GM12878 (cell line): ENCODE results near the gene SCARB1. TPM values are rescaled to one million over a fixed set of nuclear protein-coding genes. Genes with fewer than 3 reads are reported as not detected.

ENCODE experiments used
- ATAC-seq: fragments of 200-7000 bp; cut with Tn5 transposase; 3 replicates; pipeline ENCODE4 v1.9.1; 2020; ENCODE audit warnings: mild to moderate bottlenecking, moderate library complexity
- BruUV-seq: library from RNA; stranded (reverse); fragments of 400-500 nt; replicated peaks from 2 replicates; lab custom pipeline; 2021; lab: Mats Ljungman, UMichigan
- CTCF ChIA-PET: fragments of 300-600 bp; sonication (Branson Sonifier 250); formaldehyde crosslinking; extraction: SDS; loops from one replicate; lab custom pipeline; 2021; ENCODE audit warnings: inconsistent platforms; lab: Yijun Ruan, JAX
- POLR2A ChIA-PET: fragments of 350-600 bp; formaldehyde crosslinking; extraction: SDS; loops from one replicate; lab custom pipeline; 2021; ENCODE audit warnings: inconsistent platforms; lab: Charles Lee
- RAD21 ChIA-PET: fragments of 300-600 bp; sonication (Branson Sonifier 250); formaldehyde crosslinking; loops from one replicate; lab custom pipeline; 2023; ENCODE audit warnings: antibody characterized with exemption; ENCODE audit not compliant: unreplicated experiment; lab: Charles Lee
- SMC1A ChIA-PET: fragments of 300-600 bp; sonication (Branson Sonifier 250); formaldehyde crosslinking; loops from one replicate; lab custom pipeline; 2023; ENCODE audit not compliant: unreplicated experiment, uncharacterized antibody; lab: Charles Lee
- DNase-seq: peaks from one replicate; pipeline ENCODE4 v3.0.0-alpha.2; 2011; ENCODE audit warnings: low read depth, low spot score
- FAIRE-seq: peaks from 3 replicates; lab custom pipeline; 2011; peaks lifted over from hg19 to GRCh38; lab: Jason Lieb, UNC
- H2AFZ ChIP-seq: 2 replicates; pipeline ENCODE4 v1.6.0; 2011; ENCODE audit warnings: low read depth, low read length, control low read depth; ENCODE audit not compliant: control insufficient read depth
- H3K27ac ChIP-seq: 2 replicates; pipeline ENCODE4 v1.5.1; 2011; ENCODE audit warnings: control low read depth; ENCODE audit not compliant: control insufficient read depth, insufficient read depth
- H3K27me3 ChIP-seq, 2 experiments: replicated peaks in 1 of 2; 2 replicates each; pipeline versions ENCODE4 v1.6.0 to v1.6.1; 2011; ENCODE audit warnings: low read length in 1 of 2; ENCODE audit not compliant: control insufficient read depth in 2 of 2, insufficient read depth in 2 of 2
- H3K36me3 ChIP-seq, 2 experiments: 2 replicates each; pipeline ENCODE4 v1.5.1; 2011; ENCODE audit warnings: low read length in 1 of 2; ENCODE audit not compliant: control insufficient read depth in 2 of 2, insufficient read depth in 2 of 2
- H3K4me1 ChIP-seq: 2 replicates; pipeline ENCODE4 v1.6.1; 2011; ENCODE audit warnings: mild to moderate bottlenecking, low read length, moderate library complexity, mixed read lengths; ENCODE audit not compliant: control insufficient read depth, insufficient read depth
- H3K4me2 ChIP-seq: 2 replicates; pipeline ENCODE4 v1.6.0; 2011; ENCODE audit warnings: control low read depth; ENCODE audit not compliant: control insufficient read depth, insufficient read depth
- H3K4me3 ChIP-seq: fragments of 200-600 bp; sonication (generic); 2 replicates; pipeline ENCODE4 v1.5.1; 2016
- H3K79me2 ChIP-seq: 2 replicates; pipeline ENCODE4 v1.6.0; 2011; ENCODE audit warnings: low read length; ENCODE audit not compliant: control insufficient read depth, insufficient read depth
- H3K9ac ChIP-seq: 2 replicates; pipeline ENCODE4 v1.8.0; 2011; ENCODE audit warnings: low read length, control low read depth, mixed read lengths; ENCODE audit not compliant: control insufficient read depth, insufficient read depth
- H3K9me3 ChIP-seq: replicated peaks from 3 replicates; pipeline ENCODE4 v1.5.1; 2011; ENCODE audit warnings: mild to moderate bottlenecking, low read length; ENCODE audit not compliant: control insufficient read depth, insufficient read depth
- H4K20me1 ChIP-seq: 2 replicates; pipeline ENCODE4 v1.6.0; 2011; ENCODE audit not compliant: control insufficient read depth, insufficient read depth
- MEF2A ChIP-seq: IDR thresholded peaks from 2 replicates; pipeline ENCODE4 v1.6.1; 2011; ENCODE audit warnings: low read depth, mild to moderate bottlenecking, low read length, moderate library complexity; ENCODE audit not compliant: insufficient read depth
- NR2C1 ChIP-seq: fragments of 450-650 bp; IDR thresholded peaks from 2 replicates; pipeline ENCODE4 v1.6.1; 2017; ENCODE audit warnings: antibody characterized with exemption, mild to moderate bottlenecking, moderate library complexity
- SPI1 ChIP-seq: IDR thresholded peaks from 2 replicates; pipeline ENCODE4 v1.6.1; 2011; ENCODE audit warnings: low read depth, mild to moderate bottlenecking, low read length, moderate library complexity, borderline replicate concordance; ENCODE audit not compliant: insufficient read depth
- SREBF2 ChIP-seq: IDR thresholded peaks from 2 replicates; pipeline ENCODE4 v1.6.1; 2012; ENCODE audit warnings: mild to moderate bottlenecking, low read length
- WGBS: methylation state at CpG from one replicate; pipeline ENCODE4 v1.1.6; 2016; ENCODE audit warnings: low lambda C conversion rate; ENCODE audit not compliant: insufficient replicate concordance, insufficient coverage; ENCODE audit errors: missing lambda C conversion rate; 5-methylcytosine and 5-hydroxymethylcytosine counted together
- in situ Hi-C: fragments of 300-500 bp; cut with MboI; formaldehyde crosslinking; loops from 9 replicates; pipeline ENCODE4 v1.14.3; 2018; ENCODE audit warnings: mixed read lengths
- intact Hi-C: fragments of 100-400 bp; cut with micrococcal nuclease; formaldehyde crosslinking; loops from one replicate; pipeline ENCODE4 v1.14.2; 2022; ENCODE audit not compliant: unreplicated experiment
- polyA plus RNA-seq, 11 experiments: library from polyadenylated mRNA; depleted of rRNA in 4 of 11; unstranded in 6 of 11; stranded (reverse) in 5 of 11; fragments of >200 nt; fragmentation: Nextera tagmentation in 4 of 11; fragmentation: Illumina TruSeq in 1 of 11; extraction: Ambion mirVana in 4 of 11; extraction: Trizol in 1 of 11; gene quantifications; 1 replicate in 1 of 11; 2 replicates in 10 of 11; pipeline versions ENCODE4 v1.2.1 to v1.2.3, GENCODE V29; 2011 to 2016; ENCODE audit warnings: inconsistent platforms in 2 of 11, missing spikeins in 2 of 11, low read depth in 1 of 11
- total RNA-seq, 4 experiments: library from RNA; depleted of rRNA in 3 of 4; stranded (reverse); fragments of >200 nt in 3 of 4; fragmentation: Illumina TruSeq in 1 of 4; extraction: Trizol in 1 of 4; gene quantifications; 2 replicates each; pipeline versions ENCODE4 v1.2.1 to v1.2.3, GENCODE V29; 2013 to 2021
- TF ChIP-seq, protein P1 (sequence below): fragments of 450-650 bp; formaldehyde crosslinking; IDR thresholded peaks from 2 replicates; pipeline ENCODE4 v1.5.0; 2022; ENCODE audit warnings: mild to moderate bottlenecking, missing genetic modification characterization
- TF ChIP-seq, protein P2 (sequence below): fragments of 450-650 bp; IDR thresholded peaks from 2 replicates; pipeline ENCODE4 v1.6.1; 2017; ENCODE audit warnings: mild to moderate bottlenecking, moderate library complexity
- TF ChIP-seq, protein P3 (sequence below): fragments of 450-650 bp; IDR thresholded peaks from 2 replicates; pipeline ENCODE4 v1.6.1; 2016; ENCODE audit warnings: mild to moderate bottlenecking
- TF ChIP-seq, protein P4 (sequence below): fragments of 450-650 bp; IDR thresholded peaks from 2 replicates; pipeline ENCODE4 v1.6.1; 2017; ENCODE audit warnings: mild to moderate bottlenecking, moderate library complexity

The SCARB1 gene
- total and polyA plus RNA-seq, 10 of the 15 experiments (the other 5 are each of a cell fraction or from before 2014, with no cell fraction given) = 0.34 to 104 (median 63.1) TPM

DNA sequence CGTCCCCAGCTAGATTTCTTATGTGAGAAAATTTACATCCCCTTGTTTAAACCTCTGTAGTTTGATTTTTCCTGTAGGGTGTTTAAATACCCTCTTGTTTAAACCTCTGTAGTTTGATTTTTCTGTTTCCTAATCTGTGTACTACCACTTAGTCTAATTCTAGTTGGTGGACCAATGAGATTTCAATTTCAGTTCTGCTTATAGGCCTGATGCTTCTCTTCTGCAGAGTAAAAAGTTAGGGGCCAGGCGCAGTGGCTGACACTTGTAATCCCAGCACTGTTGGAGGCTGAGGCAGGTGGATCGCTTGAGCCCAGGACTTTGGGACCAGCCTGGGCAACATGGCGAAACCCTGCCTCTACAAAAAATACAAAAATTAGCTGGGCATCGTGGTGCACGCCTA, 39.3 kb upstream of the SCARB1 start:
- RAD21 ChIA-PET = interaction anchor here (0.7 to 4.9 kb wide), 4 partner anchors 9 to 128 kb away, joined by 3 to 51 read pairs (median 22); no protein-coding TSS in a partner anchor
- Histone ChIP-seq H3K27me3 (no peaks in the 10 kb centered on the region), H2AFZ (no peak overlapping the region), H3K4me3 (no peak overlapping the region), H3K4me1 (peaks cover 48% of the 10 kb centered on the region), H3K79me2 (peaks cover 1% of the 10 kb centered on the region; the same call in 1 of the 2 replicates), H3K9ac (0 out of 2 replicates have a peak overlapping the region, but pooled peaks have one; percentile 8), H3K36me3 (no peaks in the 10 kb centered on the region), H3K4me2 (peak overlapping the region; percentile 56; the same call in 1 of the 2 replicates), H4K20me1 (no peaks in the 10 kb centered on the region), H3K9me3 (no peaks in the 10 kb centered on the region), H3K27ac (peak overlapping the region; percentile 28; the same call in 1 of the 2 replicates)
- intact Hi-C loops (loop anchor here (5.0 kb wide), 1 partner anchor 866 kb away; no protein-coding TSS in a partner anchor), in situ Hi-C loops (loop anchor here (10.0 to 25.0 kb wide), 2 partner anchors 868 to 1466 kb away; partner anchors contain the start of gene RILPL2)
- no TSS peak for BruUV-seq
- 60% methylated on average over 6 of the region's 6 CpGs for WGBS
- FAIRE-seq = peak; percentile 83
- POLR2A ChIA-PET = interaction anchor here (0.6 to 4.3 kb wide), 8 partner anchors 8 to 128 kb away, joined by 3 to 46 read pairs (median 4); partner anchors contain the start of gene UBC
- ATAC-seq = peak; percentile 51
- CTCF ChIA-PET = interaction anchor here (0.7 to 4.8 kb wide), 6 partner anchors 15 to 75 kb away, joined by 3 to 30 read pairs (median 3); no protein-coding TSS in a partner anchor
- DNase-seq = no peak
- SMC1A ChIA-PET = interaction anchor here (1.0 to 4.4 kb wide), 11 partner anchors 11 to 127 kb away, joined by 3 to 31 read pairs (median 7); no protein-coding TSS in a partner anchor
- TF ChIP-seq MEF2A (no peak), SREBF2 (no peak), NR2C1 (no peak), SPI1 (peak; percentile 62; the same call in 1 of the 2 replicates)
- TF ChIP-seq, protein P1, sequence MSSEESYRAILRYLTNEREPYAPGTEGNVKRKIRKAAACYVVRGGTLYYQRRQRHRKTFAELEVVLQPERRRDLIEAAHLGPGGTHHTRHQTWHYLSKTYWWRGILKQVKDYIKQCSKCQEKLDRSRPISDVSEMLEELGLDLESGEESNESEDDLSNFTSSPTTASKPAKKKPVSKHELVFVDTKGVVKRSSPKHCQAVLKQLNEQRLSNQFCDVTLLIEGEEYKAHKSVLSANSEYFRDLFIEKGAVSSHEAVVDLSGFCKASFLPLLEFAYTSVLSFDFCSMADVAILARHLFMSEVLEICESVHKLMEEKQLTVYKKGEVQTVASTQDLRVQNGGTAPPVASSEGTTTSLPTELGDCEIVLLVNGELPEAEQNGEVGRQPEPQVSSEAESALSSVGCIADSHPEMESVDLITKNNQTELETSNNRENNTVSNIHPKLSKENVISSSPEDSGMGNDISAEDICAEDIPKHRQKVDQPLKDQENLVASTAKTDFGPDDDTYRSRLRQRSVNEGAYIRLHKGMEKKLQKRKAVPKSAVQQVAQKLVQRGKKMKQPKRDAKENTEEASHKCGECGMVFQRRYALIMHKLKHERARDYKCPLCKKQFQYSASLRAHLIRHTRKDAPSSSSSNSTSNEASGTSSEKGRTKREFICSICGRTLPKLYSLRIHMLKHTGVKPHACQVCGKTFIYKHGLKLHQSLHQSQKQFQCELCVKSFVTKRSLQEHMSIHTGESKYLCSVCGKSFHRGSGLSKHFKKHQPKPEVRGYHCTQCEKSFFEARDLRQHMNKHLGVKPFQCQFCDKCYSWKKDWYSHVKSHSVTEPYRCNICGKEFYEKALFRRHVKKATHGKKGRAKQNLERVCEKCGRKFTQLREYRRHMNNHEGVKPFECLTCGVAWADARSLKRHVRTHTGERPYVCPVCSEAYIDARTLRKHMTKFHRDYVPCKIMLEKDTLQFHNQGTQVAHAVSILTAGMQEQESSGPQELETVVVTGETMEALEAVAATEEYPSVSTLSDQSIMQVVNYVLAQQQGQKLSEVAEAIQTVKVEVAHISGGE = no peak
- TF ChIP-seq, protein P2, sequence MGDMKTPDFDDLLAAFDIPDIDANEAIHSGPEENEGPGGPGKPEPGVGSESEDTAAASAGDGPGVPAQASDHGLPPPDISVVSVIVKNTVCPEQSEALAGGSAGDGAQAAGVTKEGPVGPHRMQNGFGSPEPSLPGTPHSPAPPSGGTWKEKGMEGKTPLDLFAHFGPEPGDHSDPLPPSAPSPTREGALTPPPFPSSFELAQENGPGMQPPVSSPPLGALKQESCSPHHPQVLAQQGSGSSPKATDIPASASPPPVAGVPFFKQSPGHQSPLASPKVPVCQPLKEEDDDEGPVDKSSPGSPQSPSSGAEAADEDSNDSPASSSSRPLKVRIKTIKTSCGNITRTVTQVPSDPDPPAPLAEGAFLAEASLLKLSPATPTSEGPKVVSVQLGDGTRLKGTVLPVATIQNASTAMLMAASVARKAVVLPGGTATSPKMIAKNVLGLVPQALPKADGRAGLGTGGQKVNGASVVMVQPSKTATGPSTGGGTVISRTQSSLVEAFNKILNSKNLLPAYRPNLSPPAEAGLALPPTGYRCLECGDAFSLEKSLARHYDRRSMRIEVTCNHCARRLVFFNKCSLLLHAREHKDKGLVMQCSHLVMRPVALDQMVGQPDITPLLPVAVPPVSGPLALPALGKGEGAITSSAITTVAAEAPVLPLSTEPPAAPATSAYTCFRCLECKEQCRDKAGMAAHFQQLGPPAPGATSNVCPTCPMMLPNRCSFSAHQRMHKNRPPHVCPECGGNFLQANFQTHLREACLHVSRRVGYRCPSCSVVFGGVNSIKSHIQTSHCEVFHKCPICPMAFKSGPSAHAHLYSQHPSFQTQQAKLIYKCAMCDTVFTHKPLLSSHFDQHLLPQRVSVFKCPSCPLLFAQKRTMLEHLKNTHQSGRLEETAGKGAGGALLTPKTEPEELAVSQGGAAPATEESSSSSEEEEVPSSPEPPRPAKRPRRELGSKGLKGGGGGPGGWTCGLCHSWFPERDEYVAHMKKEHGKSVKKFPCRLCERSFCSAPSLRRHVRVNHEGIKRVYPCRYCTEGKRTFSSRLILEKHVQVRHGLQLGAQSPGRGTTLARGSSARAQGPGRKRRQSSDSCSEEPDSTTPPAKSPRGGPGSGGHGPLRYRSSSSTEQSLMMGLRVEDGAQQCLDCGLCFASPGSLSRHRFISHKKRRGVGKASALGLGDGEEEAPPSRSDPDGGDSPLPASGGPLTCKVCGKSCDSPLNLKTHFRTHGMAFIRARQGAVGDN = peak; percentile 62; the same call in 1 of the 2 replicates
- TF ChIP-seq, protein P3, sequence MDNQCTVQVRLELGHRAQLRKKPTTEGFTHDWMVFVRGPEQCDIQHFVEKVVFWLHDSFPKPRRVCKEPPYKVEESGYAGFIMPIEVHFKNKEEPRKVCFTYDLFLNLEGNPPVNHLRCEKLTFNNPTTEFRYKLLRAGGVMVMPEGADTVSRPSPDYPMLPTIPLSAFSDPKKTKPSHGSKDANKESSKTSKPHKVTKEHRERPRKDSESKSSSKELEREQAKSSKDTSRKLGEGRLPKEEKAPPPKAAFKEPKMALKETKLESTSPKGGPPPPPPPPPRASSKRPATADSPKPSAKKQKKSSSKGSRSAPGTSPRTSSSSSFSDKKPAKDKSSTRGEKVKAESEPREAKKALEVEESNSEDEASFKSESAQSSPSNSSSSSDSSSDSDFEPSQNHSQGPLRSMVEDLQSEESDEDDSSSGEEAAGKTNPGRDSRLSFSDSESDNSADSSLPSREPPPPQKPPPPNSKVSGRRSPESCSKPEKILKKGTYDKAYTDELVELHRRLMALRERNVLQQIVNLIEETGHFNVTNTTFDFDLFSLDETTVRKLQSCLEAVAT = peak; percentile 55; the same call in 1 of the 2 replicates
- TF ChIP-seq, protein P4, sequence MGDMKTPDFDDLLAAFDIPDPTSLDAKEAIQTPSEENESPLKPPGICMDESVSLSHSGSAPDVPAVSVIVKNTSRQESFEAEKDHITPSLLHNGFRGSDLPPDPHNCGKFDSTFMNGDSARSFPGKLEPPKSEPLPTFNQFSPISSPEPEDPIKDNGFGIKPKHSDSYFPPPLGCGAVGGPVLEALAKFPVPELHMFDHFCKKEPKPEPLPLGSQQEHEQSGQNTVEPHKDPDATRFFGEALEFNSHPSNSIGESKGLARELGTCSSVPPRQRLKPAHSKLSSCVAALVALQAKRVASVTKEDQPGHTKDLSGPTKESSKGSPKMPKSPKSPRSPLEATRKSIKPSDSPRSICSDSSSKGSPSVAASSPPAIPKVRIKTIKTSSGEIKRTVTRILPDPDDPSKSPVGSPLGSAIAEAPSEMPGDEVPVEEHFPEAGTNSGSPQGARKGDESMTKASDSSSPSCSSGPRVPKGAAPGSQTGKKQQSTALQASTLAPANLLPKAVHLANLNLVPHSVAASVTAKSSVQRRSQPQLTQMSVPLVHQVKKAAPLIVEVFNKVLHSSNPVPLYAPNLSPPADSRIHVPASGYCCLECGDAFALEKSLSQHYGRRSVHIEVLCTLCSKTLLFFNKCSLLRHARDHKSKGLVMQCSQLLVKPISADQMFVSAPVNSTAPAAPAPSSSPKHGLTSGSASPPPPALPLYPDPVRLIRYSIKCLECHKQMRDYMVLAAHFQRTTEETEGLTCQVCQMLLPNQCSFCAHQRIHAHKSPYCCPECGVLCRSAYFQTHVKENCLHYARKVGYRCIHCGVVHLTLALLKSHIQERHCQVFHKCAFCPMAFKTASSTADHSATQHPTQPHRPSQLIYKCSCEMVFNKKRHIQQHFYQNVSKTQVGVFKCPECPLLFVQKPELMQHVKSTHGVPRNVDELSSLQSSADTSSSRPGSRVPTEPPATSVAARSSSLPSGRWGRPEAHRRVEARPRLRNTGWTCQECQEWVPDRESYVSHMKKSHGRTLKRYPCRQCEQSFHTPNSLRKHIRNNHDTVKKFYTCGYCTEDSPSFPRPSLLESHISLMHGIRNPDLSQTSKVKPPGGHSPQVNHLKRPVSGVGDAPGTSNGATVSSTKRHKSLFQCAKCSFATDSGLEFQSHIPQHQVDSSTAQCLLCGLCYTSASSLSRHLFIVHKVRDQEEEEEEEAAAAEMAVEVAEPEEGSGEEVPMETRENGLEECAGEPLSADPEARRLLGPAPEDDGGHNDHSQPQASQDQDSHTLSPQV = no peak
